GM23338 (cell line): ENCODE data around the gene TRIM13. TPM values are rescaled to one million over a fixed set of nuclear protein-coding genes. Genes with fewer than 3 reads are reported as not detected.

Experiments used
- ATAC-seq: fragments of 200-7000 bp; cut with Tn5 transposase; 3 replicates; pipeline ENCODE4 v1.9.1; 2020
- DNase-seq: peaks from one replicate; pipeline ENCODE4 v3.0.0-alpha.2; 2015; ENCODE audit warnings: low spot score
- H2AFZ ChIP-seq: fragments of 200-600 bp; sonication (generic); 2 replicates; pipeline ENCODE4 v1.8.0; 2016; ENCODE audit warnings: antibody characterized with exemption, mild to moderate bottlenecking, moderate library complexity
- H3F3A ChIP-seq: fragments of 200-600 bp; sonication (generic); replicated peaks from 2 replicates; pipeline ENCODE4 v1.8.0; 2017; ENCODE audit warnings: antibody characterized with exemption, mixed run types, low read depth
- H3K27ac ChIP-seq: fragments of 200-600 bp; sonication (generic); 2 replicates; pipeline ENCODE4 v1.6.1; 2016; ENCODE audit warnings: low read depth
- H3K27me3 ChIP-seq: fragments of 200-600 bp; sonication (generic); 2 replicates; pipeline ENCODE4 v1.8.0; 2016; ENCODE audit warnings: mild to moderate bottlenecking, mixed run types, moderate library complexity; ENCODE audit not compliant: insufficient read depth
- H3K36me3 ChIP-seq: fragments of 200-600 bp; sonication (generic); 2 replicates; pipeline ENCODE4 v1.8.0; 2016; ENCODE audit warnings: mild to moderate bottlenecking; ENCODE audit not compliant: insufficient read depth
- H3K4me1 ChIP-seq: fragments of 200-600 bp; sonication (generic); 2 replicates; pipeline ENCODE4 v1.8.0; 2016; ENCODE audit warnings: mild to moderate bottlenecking, moderate library complexity; ENCODE audit not compliant: insufficient read depth
- H3K4me2 ChIP-seq: fragments of 200-600 bp; sonication (generic); 2 replicates; pipeline ENCODE4 v1.7.1; 2017; ENCODE audit warnings: mixed run types
- H3K4me3 ChIP-seq: fragments of 200-600 bp; sonication (generic); 2 replicates; pipeline ENCODE4 v1.6.1; 2016; ENCODE audit warnings: mixed run types
- H3K79me2 ChIP-seq: fragments of 200-600 bp; sonication (generic); replicated peaks from 2 replicates; pipeline ENCODE4 v1.8.0; 2017; ENCODE audit warnings: mild to moderate bottlenecking; ENCODE audit not compliant: insufficient read depth
- H3K9me2 ChIP-seq: fragments of 200-600 bp; sonication (generic); 2 replicates; pipeline ENCODE4 v1.8.0; 2017; ENCODE audit not compliant: insufficient read depth
- H4K20me1 ChIP-seq: fragments of 200-600 bp; sonication (generic); replicated peaks from 2 replicates; pipeline ENCODE4 v1.8.0; 2017; ENCODE audit warnings: mild to moderate bottlenecking; ENCODE audit not compliant: insufficient read depth
- H3K27ac Mint-ChIP-seq: 2 replicates; pipeline ENCODE4 v1.8.0; 2020; ENCODE audit warnings: inconsistent platforms, mild to moderate bottlenecking, moderate library complexity, mixed read lengths
- H3K27me3 Mint-ChIP-seq: 3 replicates; pipeline ENCODE4 v1.8.0; 2022; ENCODE audit warnings: low read depth, mild to moderate bottlenecking, moderate library complexity, mixed read lengths, inconsistent platforms; ENCODE audit not compliant: insufficient read depth, poor library complexity
- H3K36me3 Mint-ChIP-seq: 3 replicates; pipeline ENCODE4 v1.8.0; 2021; ENCODE audit warnings: low read depth, mild to moderate bottlenecking, inconsistent platforms, moderate library complexity, mixed read lengths
- H3K4me1 Mint-ChIP-seq: 3 replicates; pipeline ENCODE4 v1.8.0; 2020; ENCODE audit warnings: mild to moderate bottlenecking, inconsistent platforms, mixed read lengths
- H3K4me3 Mint-ChIP-seq: 3 replicates; pipeline ENCODE4 v1.8.0; 2021; ENCODE audit warnings: moderate library complexity, mild to moderate bottlenecking, inconsistent platforms, mixed read lengths
- H3K9me3 Mint-ChIP-seq: 3 replicates; pipeline ENCODE4 v1.8.0; 2020; ENCODE audit warnings: moderate library complexity, mild to moderate bottlenecking, inconsistent platforms, mixed read lengths
- CREB1 ChIP-seq: fragments of 250-450 bp; sonication (Bioruptor Pico); IDR thresholded peaks from 2 replicates; pipeline ENCODE4 v1.5.0; 2020; ENCODE audit warnings: low read depth, mild to moderate bottlenecking, moderate library complexity
- CTCF ChIP-seq, 2 experiments: fragments of 200-600 bp in 1 of 2; sonication (generic) in 1 of 2; conservative IDR thresholded peaks; 2 replicates each; pipeline versions ENCODE4 v1.5.1 to v1.6.1; 2016 to 2017; ENCODE audit warnings: antibody characterized with exemption in 2 of 2, low read depth in 2 of 2, mild to moderate bottlenecking in 2 of 2, moderate library complexity in 1 of 2
- ETS1 ChIP-seq: IDR thresholded peaks from 2 replicates; pipeline ENCODE4 v1.6.1; 2016; ENCODE audit warnings: antibody characterized with exemption
- EZH2 ChIP-seq: fragments of 200-600 bp; sonication (generic); IDR thresholded peaks from one replicate; pipeline ENCODE4 v1.8.0; 2017; ENCODE audit warnings: antibody characterized with exemption, mild to moderate bottlenecking, low read depth; ENCODE audit not compliant: unreplicated experiment
- EZH2phosphoT487 ChIP-seq: fragments of 200-600 bp; sonication (generic); IDR thresholded peaks from one replicate; pipeline ENCODE4 v1.8.1; 2018; ENCODE audit warnings: antibody characterized with exemption; ENCODE audit not compliant: unreplicated experiment
- JUNB ChIP-seq: IDR thresholded peaks from one replicate; pipeline ENCODE4 v1.6.1; 2016; ENCODE audit warnings: antibody characterized with exemption; ENCODE audit not compliant: unreplicated experiment
- NANOG ChIP-seq: IDR thresholded peaks from 2 replicates; pipeline ENCODE4 v1.6.1; 2016; ENCODE audit warnings: antibody characterized with exemption, borderline replicate concordance
- POLR2AphosphoS5 ChIP-seq: IDR thresholded peaks from 2 replicates; pipeline ENCODE4 v1.6.1; 2016; ENCODE audit warnings: antibody characterized with exemption, low read depth
- REST ChIP-seq: IDR thresholded peaks from one replicate; pipeline ENCODE4 v1.6.1; 2018; ENCODE audit warnings: antibody characterized with exemption; ENCODE audit not compliant: unreplicated experiment
- polyA plus RNA-seq: library from polyadenylated mRNA; unstranded; fragments of >200 nt; fragmentation: Nextera tagmentation; extraction: Ambion mirVana; gene quantifications from 2 replicates; pipeline ENCODE4 v1.2.1, GENCODE V29; 2016
- total RNA-seq: library from RNA; depleted of rRNA; stranded (reverse); fragments of >200 nt; shearing (Covaris generic); gene quantifications from 2 replicates; pipeline ENCODE4 v1.2.3, GENCODE V29; 2014

TRIM13 gene
- total and polyA plus RNA-seq, 2 experiments from 2014 or later, result 23.0 to 25.3 TPM

GRCh38 chr13:49954674-49955455 is 42.0 kb upstream of the TRIM13 start:
- Histone ChIP-seq H3K79me2 (no peaks in the 10 kb centered on the region), H4K20me1 (no peaks in the 10 kb centered on the region), H3K4me3 (no peak overlapping the region), H3K36me3 (no peaks in the 10 kb centered on the region), H2AFZ (no peak overlapping the region; the same call in 1 of the 2 replicates), H3K27ac (no peak overlapping the region), H3K9me2 (no peaks in the 10 kb centered on the region), H3K4me1 (no peaks in the 10 kb centered on the region), H3F3A (no peaks in the 10 kb centered on the region), H3K4me2 (no peak overlapping the region), H3K27me3 (no peaks in the 10 kb centered on the region)
- no peak for DNase-seq
- Mint-ChIP-seq H3K36me3 (no peaks in the 10 kb centered on the region), H3K9me3 (no peaks in the 10 kb centered on the region; the same call in 2 of the 3 replicates), H3K27ac (no peak overlapping the region), H3K4me3 (no peak overlapping the region), H3K4me1 (no peaks in the 10 kb centered on the region), H3K27me3 (no peaks in the 10 kb centered on the region)
- TF ChIP-seq EZH2 (no peak), REST (no peak), CTCF (conservative IDR thresholded peaks at IDR 0.05; ENCODE audit: low read depth in 2 of 2) (no peak), ETS1 (no peak)
- ATAC-seq, result no peak

DNA sequence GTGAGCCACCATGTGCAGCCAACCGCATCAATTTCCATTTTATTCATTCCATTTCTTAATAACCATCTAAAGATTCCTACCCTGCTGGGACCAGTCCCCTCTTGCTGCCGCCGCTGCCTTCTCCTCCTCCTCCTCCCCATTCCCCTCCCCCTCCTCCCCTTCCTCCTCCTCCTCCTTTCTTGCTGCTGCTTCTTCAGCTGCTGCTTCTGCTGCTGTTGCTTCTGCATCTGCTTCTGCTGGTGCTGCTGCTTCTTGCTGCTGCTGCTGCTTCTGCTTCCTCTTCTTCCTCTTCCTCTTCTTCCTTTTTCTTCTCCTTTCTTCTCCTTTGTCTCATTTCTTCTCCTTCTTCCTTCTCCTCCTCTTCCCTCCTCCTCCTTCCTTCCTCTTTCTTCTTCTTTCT is 40.7 kb upstream of the TRIM13 start:
- Histone ChIP-seq H3K4me1 (no peaks in the 10 kb centered on the region), H3K79me2 (no peaks in the 10 kb centered on the region), H3K27me3 (no peaks in the 10 kb centered on the region), H3K27ac (no peak overlapping the region), H3K4me2 (no peak overlapping the region), H4K20me1 (no peaks in the 10 kb centered on the region; the same call in 1 of the 2 replicates), H3F3A (no peaks in the 10 kb centered on the region), H3K4me3 (no peak overlapping the region), H3K36me3 (no peaks in the 10 kb centered on the region), H3K9me2 (no peaks in the 10 kb centered on the region), H2AFZ (no peak overlapping the region)
- ATAC-seq, result no peak
- no peaks in the 10 kb centered on the region for H3K4me1 Mint-ChIP-seq
- no peak overlapping the region for H3K4me3 Mint-ChIP-seq
- H3K27me3 Mint-ChIP-seq, result no peaks in the 10 kb centered on the region
- no peak overlapping the region for H3K27ac Mint-ChIP-seq
- no peaks in the 10 kb centered on the region for H3K36me3 Mint-ChIP-seq
- H3K9me3 Mint-ChIP-seq, result no peaks in the 10 kb centered on the region; the same call in 1 of the 3 replicates
- DNase-seq, result no peak
- no peak for TF ChIP-seq JUNB
- no peak for TF ChIP-seq POLR2AphosphoS5
- TF ChIP-seq CREB1, result no peak
- no peak for TF ChIP-seq NANOG
- no peak for TF ChIP-seq ETS1
- TF ChIP-seq EZH2phosphoT487, result no peak
- TF ChIP-seq REST, result no peak
